ENCODE data around the gene FAM53B. TPM values are rescaled to one million over a fixed set of nuclear protein-coding genes. Genes with fewer than 3 reads are reported as not detected.
A peak's percentile ranks its signal among the peaks of the same experiment; 100 is the strongest.
"Not testable (repeated sequence)": the region's sequence is repeated elsewhere in the genome, so short reads cannot be mapped to it uniquely, and the experiment has no call there.

FAM53B gene
- total and polyA plus RNA-seq, 8 donors: 5.7 to 46.9 (median 11.4) TPM

GRCh38 chr10:124611738-124612137 is 132.4 kb downstream of the FAM53B start:
- Histone ChIP-seq H3K36me3 (peaks cover 0 to 14% (median 8%) of the 10 kb centered on the region in 4 donors), H3K9me3 (no peaks in the 10 kb centered on the region), H3K27me3 (no peaks in the 10 kb centered on the region), H3K27ac (peak overlapping the region in 4 of 5 donors; percentile 15 to 60 (median 29)), H3K4me1 (peaks cover 10 to 34% (median 23%) of the 10 kb centered on the region in 4 donors), H3K4me3 (no peak overlapping the region)
- no peak for TF ChIP-seq EP300 (IDR thresholded peaks at IDR 0.05)
- no peak for TF ChIP-seq CTCF (IDR thresholded peaks at IDR 0.05)
- no peak for TF ChIP-seq POLR2A (IDR thresholded peaks at IDR 0.05)
- no peak for TF ChIP-seq POLR2AphosphoS5 (IDR thresholded peaks at IDR 0.05)
- 72 to 82% (median 79%) methylated on average over 2 to 11 of the region's 11 CpGs for WGBS, 5 donors
- peak in 1 of 2 donors; percentile 34 for DNase-seq
- intact Hi-C loops (cut with DNase I; ENCODE audit: low total_unique reads): no loop called here

GRCh38 chr10:124610851-124611250 is 133.3 kb downstream of the FAM53B start:
- WGBS, 5 donors: 78 to 98% (median 94%) methylated on average over 4 to 17 of the region's 17 CpGs
- H3K27ac ChIP-seq; H3K36me3 ChIP-seq; H3K27me3 ChIP-seq; H3K4me3 ChIP-seq; H3K9me3 ChIP-seq; intact Hi-C loops (cut with DNase I; ENCODE audit: low total_unique reads); DNase-seq: not testable (repeated sequence)
- peaks cover 10 to 34% (median 23%) of the 10 kb centered on the region in 4 donors for H3K4me1 ChIP-seq

- 91 to 98% (median 93%) methylated on average over 15 to 18 of the region's 19 CpGs for WGBS, 5 donors
- H3K27ac ChIP-seq; H3K4me3 ChIP-seq; H3K36me3 ChIP-seq; DNase-seq; H3K9me3 ChIP-seq; intact Hi-C loops (cut with DNase I; ENCODE audit: low total_unique reads); H3K27me3 ChIP-seq: not testable (repeated sequence)
- H3K4me1 ChIP-seq: peaks cover 10 to 34% (median 23%) of the 10 kb centered on the region in 4 donors
These were observed 134.0 kb downstream of the FAM53B start for GRCh38 chr10:124610186-124610585.

GRCh38 chr10:124609698-124610097 is 134.5 kb downstream of the FAM53B start:
- TF ChIP-seq CTCF (IDR thresholded peaks at IDR 0.05): no peak
- TF ChIP-seq POLR2AphosphoS5 (IDR thresholded peaks at IDR 0.05): no peak
- no peak for TF ChIP-seq EP300 (IDR thresholded peaks at IDR 0.05)
- no peak for TF ChIP-seq POLR2A (IDR thresholded peaks at IDR 0.05)
- peaks cover 10 to 34% (median 23%) of the 10 kb centered on the region in 4 donors for H3K4me1 ChIP-seq
- no peak overlapping the region for H3K27ac ChIP-seq
- intact Hi-C loops (cut with DNase I; ENCODE audit: low total_unique reads): no loop called here
- no peak overlapping the region for H3K4me3 ChIP-seq
- no peaks in the 10 kb centered on the region for H3K27me3 ChIP-seq
- DNase-seq: no peak
- H3K9me3 ChIP-seq: no peaks in the 10 kb centered on the region
- no peaks in the 10 kb centered on the region for H3K36me3 ChIP-seq
- WGBS, 5 donors: 81 to 90% (median 89%) methylated on average over 11 of the region's 11 CpGs

- intact Hi-C loops (cut with DNase I; ENCODE audit: low total_unique reads): no loop called here
- WGBS, 5 donors: 81 to 94% (median 90%) methylated on average over 13 to 14 of the region's 14 CpGs
- no peak for DNase-seq
These were observed 136.0 kb downstream of the FAM53B start for GRCh38 chr10:124608093-124608721.

More at GRCh38 chr10:124608093-124608721, 136.0 kb downstream of the FAM53B start:
- no peak for TF ChIP-seq POLR2A (IDR thresholded peaks at IDR 0.05)
- TF ChIP-seq EP300 (IDR thresholded peaks at IDR 0.05): no peak
- no peak for TF ChIP-seq CTCF (IDR thresholded peaks at IDR 0.05)
- TF ChIP-seq POLR2AphosphoS5 (IDR thresholded peaks at IDR 0.05): no peak
- no peaks in the 10 kb centered on the region for H3K9me3 ChIP-seq
- H3K36me3 ChIP-seq: no peaks in the 10 kb centered on the region
- no peak overlapping the region for H3K27ac ChIP-seq
- H3K4me1 ChIP-seq: peaks cover 10 to 23% (median 14%) of the 10 kb centered on the region in 4 donors
- H3K4me3 ChIP-seq: no peak overlapping the region
- H3K27me3 ChIP-seq: no peaks in the 10 kb centered on the region
